SK-N-SH treated with all-trans-retinoic acid at 6 μM for 48 hours (cell line): ENCODE measurements around the gene TROAP.

Experiments
- ARNTL ChIP-seq: fragments of 450-650 bp; formaldehyde crosslinking; IDR thresholded peaks from 2 replicates; pipeline ENCODE4 v1.5.0; 2020; ENCODE audit warnings: low read depth, mild to moderate bottlenecking, moderate library complexity, borderline replicate concordance
- BACH2 ChIP-seq: fragments of 250-450 bp; sonication (Bioruptor Pico); IDR thresholded peaks from 2 replicates; pipeline ENCODE4 v1.9.0; 2021; ENCODE audit warnings: mild to moderate bottlenecking, borderline replicate concordance
- CREB5 ChIP-seq: fragments of 250-450 bp; sonication (Bioruptor Pico); IDR thresholded peaks from 2 replicates; pipeline ENCODE4 v1.5.1; 2020; ENCODE audit warnings: low read depth, mild to moderate bottlenecking, moderate library complexity
- ESRRG ChIP-seq: fragments of 250-450 bp; sonication (Bioruptor Pico); IDR thresholded peaks from 2 replicates; pipeline ENCODE4 v1.6.1; 2021; ENCODE audit warnings: mild to moderate bottlenecking
- ISL1 ChIP-seq: fragments of 250-450 bp; sonication (Bioruptor Pico); IDR thresholded peaks from 2 replicates; pipeline ENCODE4 v2.1.2; 2022; ENCODE audit warnings: mild to moderate bottlenecking, moderate library complexity
- OSR1 ChIP-seq: fragments of 250-450 bp; sonication (Bioruptor Pico); IDR thresholded peaks from 2 replicates; pipeline ENCODE4 v1.8.0; 2022; ENCODE audit warnings: moderate library complexity, mild to moderate bottlenecking, inconsistent platforms
- RARB ChIP-seq: fragments of 250-450 bp; sonication (Bioruptor Pico); IDR thresholded peaks from 2 replicates; pipeline ENCODE4 v1.8.0; 2021; ENCODE audit warnings: mild to moderate bottlenecking, moderate library complexity
- TOX ChIP-seq: fragments of 250-450 bp; sonication (Bioruptor Pico); IDR thresholded peaks from 2 replicates; pipeline ENCODE4 v1.8.0; 2021; ENCODE audit warnings: mild to moderate bottlenecking, moderate library complexity, borderline replicate concordance
- ZFP3 ChIP-seq: fragments of 250-450 bp; sonication (Bioruptor Pico); IDR thresholded peaks from 2 replicates; pipeline ENCODE4 v1.5.0; 2020; ENCODE audit warnings: mild to moderate bottlenecking, moderate library complexity
- ZNF565 ChIP-seq: fragments of 450-650 bp; formaldehyde crosslinking; conservative IDR thresholded peaks from 2 replicates; pipeline ENCODE4 v1.5.0; 2020; ENCODE audit warnings: low read depth, mild to moderate bottlenecking, moderate library complexity
- ZNF70 ChIP-seq: fragments of 450-650 bp; formaldehyde crosslinking; IDR thresholded peaks from 2 replicates; pipeline ENCODE4 v1.5.0; 2020; ENCODE audit warnings: mild to moderate bottlenecking, moderate library complexity
- TF ChIP-seq, protein P1 (sequence below): fragments of 250-450 bp; sonication (Bioruptor Pico); IDR thresholded peaks from 2 replicates; pipeline ENCODE4 v1.5.1; 2021; ENCODE audit warnings: mild to moderate bottlenecking, moderate library complexity
- TF ChIP-seq, protein P2 (sequence below): fragments of 250-450 bp; sonication (Bioruptor Pico); IDR thresholded peaks from 2 replicates; pipeline ENCODE4 v1.8.0; 2020; ENCODE audit warnings: mild to moderate bottlenecking, moderate library complexity, borderline replicate concordance

DNA sequence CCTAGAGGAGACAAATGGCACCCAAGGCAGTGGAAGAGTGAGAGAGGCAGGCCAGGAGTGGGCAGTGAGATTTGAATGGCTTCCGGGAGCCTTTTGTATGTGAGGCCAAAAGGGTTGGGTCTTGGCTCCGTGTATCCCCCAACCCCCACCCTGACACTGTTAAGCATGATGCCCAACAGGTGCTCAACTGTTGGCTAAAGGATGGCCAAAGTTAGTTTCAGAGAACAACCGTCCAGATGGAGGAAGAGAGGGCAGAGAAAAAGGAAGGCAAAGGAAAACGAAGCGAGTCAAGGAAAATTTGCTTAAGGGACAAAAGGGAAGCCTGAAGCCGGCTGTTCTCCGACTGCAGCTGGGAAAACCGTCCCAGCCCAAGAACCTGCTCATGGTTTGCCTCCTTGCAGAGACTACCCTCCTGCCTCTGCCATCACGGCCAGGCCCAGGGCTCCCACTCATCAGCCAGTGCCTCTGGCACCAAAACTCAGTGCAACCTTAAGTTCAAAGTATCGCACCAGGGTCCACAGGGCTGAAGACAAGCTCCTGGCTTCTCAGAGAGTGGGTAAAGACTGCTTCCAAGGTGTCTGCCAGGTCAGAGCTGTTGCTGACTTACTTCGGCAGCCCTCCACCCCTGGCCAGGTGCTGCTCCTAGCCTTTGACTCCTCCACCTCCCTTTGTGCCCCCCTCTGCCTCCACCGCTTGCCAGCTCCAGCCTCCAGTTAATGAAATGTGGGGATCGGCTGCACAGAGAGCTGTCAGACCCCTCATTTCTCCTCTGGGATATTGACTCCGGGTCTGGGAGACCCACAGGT, 18.1 kb downstream of the TROAP start:
- TF ChIP-seq ARNTL (CRISPR knock-in tag) (no peak), TOX (CRISPR knock-in tag) (no peak), RARB (CRISPR knock-in tag) (no peak), ZNF70 (CRISPR knock-in tag) (no peak), BACH2 (CRISPR knock-in tag) (no peak), ESRRG (CRISPR knock-in tag) (no peak), OSR1 (CRISPR knock-in tag) (no peak), ZFP3 (CRISPR knock-in tag) (no peak), CREB5 (CRISPR knock-in tag) (no peak), ZNF565 (no peak), ISL1 (CRISPR knock-in tag) (no peak)
- TF ChIP-seq, protein P1, sequence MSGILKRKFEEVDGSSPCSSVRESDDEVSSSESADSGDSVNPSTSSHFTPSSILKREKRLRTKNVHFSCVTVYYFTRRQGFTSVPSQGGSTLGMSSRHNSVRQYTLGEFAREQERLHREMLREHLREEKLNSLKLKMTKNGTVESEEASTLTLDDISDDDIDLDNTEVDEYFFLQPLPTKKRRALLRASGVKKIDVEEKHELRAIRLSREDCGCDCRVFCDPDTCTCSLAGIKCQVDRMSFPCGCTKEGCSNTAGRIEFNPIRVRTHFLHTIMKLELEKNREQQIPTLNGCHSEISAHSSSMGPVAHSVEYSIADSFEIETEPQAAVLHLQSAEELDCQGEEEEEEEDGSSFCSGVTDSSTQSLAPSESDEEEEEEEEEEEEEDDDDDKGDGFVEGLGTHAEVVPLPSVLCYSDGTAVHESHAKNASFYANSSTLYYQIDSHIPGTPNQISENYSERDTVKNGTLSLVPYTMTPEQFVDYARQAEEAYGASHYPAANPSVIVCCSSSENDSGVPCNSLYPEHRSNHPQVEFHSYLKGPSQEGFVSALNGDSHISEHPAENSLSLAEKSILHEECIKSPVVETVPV (CRISPR knock-in tag): no peak
- TF ChIP-seq, protein P2, sequence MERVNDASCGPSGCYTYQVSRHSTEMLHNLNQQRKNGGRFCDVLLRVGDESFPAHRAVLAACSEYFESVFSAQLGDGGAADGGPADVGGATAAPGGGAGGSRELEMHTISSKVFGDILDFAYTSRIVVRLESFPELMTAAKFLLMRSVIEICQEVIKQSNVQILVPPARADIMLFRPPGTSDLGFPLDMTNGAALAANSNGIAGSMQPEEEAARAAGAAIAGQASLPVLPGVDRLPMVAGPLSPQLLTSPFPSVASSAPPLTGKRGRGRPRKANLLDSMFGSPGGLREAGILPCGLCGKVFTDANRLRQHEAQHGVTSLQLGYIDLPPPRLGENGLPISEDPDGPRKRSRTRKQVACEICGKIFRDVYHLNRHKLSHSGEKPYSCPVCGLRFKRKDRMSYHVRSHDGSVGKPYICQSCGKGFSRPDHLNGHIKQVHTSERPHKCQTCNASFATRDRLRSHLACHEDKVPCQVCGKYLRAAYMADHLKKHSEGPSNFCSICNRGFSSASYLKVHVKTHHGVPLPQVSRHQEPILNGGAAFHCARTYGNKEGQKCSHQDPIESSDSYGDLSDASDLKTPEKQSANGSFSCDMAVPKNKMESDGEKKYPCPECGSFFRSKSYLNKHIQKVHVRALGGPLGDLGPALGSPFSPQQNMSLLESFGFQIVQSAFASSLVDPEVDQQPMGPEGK (CRISPR knock-in tag): no peak
